SKM-1 (cell line): ENCODE results near the gene MYOCOS.

Source experiments
- DNase-seq: peaks from one replicate; lab custom pipeline; 2025; ENCODE audit not compliant: unreplicated experiment; lab: John Stamatoyannopoulos, UW

MYOCOS gene

DNA sequence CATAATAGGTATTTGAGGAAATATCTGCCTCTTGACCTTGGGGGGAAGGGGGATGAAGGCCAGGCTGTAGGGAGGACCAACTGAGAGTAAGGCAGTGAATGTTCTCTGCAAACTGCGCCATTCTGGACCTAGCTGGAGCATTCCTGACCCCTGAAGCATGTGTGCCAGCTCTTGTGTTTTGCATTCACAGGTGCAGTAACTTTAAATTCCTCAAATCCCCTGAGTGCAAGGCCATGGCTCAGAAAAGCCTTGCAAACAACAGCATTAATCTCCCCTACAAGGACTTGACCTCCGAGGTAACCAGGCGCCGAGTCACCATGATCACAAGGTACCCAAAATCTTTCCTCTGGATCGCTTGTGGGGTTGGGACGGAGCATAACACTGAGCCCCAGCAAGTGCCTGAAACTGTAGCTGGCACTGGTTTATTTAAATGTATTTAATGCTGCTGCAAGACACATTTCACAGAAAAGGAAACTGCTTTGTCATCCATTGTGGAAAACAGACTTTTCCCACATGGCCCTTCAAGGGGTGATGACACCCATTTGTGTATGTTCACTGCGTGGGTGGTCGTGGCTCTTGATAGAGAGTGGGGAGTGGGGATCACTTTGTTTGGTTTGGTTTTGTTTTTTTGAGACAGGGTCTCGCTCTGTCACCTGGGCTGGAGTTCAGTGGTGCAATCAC, 1.7 kb downstream of the MYOCOS start:
- no peak for DNase-seq

DNA sequence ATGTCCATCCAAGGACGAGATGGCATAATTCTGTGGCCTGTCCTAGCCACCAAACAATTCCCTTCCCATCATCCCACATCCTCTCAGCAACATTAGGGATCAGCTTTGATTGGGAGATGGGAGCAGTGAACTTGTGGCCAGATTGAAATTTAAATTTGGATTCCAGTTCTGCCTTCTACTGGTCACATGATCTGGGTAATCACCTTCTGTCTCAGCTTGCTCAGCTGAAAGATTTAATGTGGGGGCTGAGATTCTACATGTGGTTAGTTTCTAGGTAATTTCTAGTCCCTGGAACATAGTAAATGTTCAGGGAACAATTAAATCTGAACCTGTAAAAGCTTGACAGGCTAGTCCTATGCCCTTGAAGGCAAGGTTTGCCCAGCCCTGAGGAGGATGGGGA, 3.2 kb downstream of the MYOCOS start:
- no peak for DNase-seq

DNA sequence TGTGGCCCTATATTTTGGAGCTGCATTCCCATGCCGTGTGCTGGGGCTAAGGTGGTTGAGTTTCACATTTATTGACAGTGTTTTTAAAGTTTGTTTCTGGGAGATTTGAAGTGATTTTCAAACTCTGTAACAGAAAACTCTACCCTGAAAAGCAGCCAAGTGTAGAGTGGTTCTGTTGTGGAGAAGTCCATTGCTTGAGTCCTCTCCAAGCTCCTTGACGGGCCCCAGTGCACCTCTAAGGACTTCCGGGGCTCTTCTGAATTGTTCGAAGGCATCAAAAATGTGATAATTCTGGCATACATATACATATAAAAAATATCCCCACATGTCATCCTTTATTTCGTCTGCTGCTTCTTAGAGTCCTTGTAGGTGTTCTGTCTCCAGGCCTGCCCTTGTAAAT, 5.0 kb downstream of the MYOCOS start:
- no peak for DNase-seq

DNA sequence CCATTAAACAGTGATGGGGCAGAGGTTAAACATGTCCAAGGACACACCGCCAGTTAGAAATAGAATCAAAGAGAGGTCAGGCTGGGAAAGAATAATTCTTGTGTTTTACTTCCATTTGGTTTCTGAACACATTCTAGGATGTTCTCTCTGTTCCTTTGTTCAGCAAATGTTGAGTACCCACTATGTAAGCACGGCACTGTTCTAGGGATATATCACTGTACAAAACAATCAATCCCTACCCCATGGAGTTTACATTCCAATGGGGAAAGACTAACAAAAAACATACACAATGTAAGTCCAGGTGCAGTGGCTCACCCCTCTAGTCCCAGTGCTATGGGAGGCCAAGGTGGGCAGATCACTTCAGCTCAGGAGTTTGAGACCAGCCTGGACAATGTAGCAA, 6.2 kb downstream of the MYOCOS start:
- no peak for DNase-seq

DNA sequence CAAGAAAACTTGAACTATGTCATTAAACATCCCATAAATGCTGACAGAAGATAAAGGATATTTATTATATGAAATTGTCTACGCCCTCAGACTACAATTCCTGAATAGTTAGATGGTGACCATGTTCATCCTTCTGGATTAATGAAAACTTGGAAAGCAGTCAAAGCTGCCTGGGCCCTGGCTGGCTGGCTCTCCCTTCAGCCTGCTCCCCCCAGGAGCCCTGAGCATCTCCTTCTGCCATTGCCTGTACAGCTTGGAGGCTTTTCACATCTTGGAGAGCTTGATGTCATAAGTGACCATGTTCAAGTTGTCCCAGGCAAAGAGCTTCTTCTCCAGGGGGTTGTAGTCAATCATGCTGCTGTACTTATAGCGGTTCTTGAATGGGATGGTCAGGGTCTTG, 13.6 kb downstream of the MYOCOS start:
- no peak for DNase-seq

DNA sequence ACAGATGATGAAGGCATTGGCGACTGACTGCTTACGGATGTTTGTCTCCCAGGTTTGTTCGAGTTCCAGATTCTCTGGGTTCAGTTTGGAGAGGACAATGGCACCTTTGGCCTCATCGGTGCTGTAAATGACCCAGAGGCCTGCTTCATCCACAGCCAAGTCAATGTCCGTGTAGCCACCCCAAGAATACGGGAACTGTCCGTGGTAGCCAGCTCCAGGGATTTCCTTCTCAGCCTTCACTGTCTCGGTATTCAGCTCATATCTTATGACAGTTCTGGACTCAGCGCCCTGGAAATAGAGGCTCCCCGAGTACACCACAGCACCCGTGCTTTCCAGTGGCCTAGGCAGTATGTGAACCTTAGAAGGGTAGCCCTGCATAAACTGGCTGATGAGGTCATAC, 14.1 kb downstream of the MYOCOS start:
- DNase-seq: no peak

DNA sequence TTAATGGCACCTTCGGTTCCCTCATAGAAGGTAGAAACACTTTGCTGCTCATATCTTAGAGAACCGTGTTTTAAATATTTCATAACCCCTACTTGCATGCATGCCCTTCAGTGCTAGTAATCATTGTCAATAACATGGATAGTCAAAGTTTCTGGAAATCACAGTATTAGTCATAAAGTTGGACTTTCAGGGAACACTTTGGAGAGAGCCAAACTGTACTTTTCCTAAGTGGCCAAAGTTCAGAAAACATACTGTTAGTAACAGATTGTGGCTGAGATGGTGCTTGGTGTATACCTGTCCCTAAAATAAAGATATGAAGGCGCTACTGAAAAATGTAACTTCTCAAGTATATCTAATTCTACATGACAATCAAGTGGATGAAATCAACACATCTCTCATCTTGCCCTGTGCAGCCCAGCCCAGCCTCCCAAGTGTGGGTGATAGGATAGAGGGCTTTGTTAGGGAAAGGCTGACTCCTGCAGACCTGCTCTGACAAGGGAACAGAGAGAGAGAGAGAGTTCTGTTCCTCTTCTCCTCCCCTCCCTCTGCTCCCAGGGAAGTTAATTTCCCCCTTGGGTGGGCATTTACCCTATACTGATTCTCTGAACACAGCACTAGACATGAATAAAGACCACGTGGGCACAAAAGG, 16.0 kb downstream of the MYOCOS start:
- DNase-seq: no peak

DNA sequence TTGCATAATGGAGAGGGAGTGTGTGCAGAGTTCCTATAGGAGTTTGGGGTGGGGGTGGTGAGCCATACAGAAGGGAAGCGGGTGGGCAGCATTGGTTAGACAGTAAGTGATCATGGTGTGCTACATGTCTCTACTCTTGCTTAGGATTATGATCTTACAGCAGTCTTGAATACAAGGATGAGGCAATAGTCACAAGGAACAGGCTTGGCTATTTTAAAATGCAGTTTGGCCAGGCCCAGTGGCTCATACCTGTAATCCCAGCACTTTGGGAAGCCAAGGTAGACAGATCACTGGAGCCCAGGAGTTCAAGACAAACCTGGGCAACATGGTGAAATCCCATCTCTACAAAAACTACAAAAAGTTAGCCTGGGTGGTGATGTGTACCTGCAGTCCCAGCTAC, 18.2 kb downstream of the MYOCOS start:
- no peak for DNase-seq

DNA sequence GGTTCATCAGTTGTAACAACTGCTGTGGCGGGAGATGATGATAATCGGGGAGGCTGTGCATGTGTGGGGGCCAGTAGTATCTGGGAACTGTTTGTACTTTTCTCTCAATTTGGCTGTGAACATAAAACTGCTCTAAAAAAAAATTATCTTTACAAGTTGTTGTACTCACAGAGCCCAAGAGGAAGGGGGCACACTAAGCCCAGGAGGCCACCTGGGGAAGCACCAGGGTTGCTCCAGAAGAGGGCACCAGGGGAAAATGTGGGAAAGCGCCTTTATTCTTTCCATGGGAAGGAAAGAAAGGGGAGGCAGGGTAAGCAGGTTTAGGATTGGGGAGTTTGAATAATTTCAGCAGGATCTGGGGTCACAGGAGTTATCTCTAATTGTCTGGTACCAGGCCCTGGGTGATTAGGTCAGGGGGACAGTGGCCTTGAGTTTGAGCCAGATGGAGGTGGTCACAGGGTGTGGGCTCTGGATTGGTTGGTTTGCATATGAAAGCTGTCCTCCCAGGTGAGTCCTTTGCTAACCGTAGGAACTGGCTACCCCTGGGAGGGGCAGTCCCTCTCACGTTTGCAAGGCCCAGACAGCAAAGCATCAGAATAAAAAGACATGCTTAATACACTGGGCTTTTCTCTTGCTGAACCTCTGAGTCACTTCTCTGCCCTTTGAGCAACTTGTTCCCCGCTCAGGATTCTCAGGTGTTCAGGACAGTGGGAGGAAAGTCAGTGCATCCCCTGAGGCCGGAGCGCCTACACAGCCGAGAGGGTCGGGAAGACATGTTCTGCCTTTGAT, 19.2 kb downstream of the MYOCOS start:
- DNase-seq: no peak

DNA sequence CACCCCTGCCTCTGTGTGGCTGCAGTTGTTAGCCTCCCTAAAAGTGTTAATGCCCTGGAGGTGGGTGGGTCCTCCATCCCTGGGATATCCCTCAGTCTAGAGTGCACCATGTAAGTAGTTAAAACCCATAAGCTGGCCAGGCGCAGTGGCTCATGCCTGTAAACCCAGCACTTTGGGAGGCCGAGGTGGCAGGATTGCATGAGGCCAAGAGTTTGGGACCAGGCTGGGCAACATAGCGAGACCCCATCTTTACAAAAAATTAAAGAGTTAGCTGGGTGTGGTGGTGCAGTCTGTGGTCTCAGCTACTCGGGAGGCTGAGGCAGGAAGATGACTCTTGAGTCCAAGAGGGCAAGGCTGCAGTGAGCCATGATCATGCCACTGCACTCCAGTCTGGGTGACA, 20.2 kb downstream of the MYOCOS start:
- DNase-seq: no peak

DNA sequence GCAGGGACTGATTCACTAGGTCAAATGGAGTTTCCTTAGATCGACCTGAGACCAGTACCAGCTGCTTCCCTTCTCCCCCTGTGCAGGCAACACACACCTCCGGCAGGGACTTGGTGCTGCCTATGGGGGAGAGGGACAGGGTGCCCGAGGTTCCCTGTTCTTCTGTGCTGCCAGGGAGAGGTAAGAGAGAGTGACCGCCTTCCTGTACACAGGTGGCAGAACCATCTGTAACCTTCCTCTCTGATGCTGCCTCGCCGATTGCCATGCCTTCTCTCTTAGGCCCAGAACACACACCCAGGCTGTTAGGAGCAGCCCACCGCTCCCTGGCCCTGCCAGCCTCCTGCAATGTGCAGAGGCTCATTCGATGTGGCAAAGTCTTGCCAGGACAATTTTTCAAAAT, 21.1 kb downstream of the MYOCOS start:
- no peak for DNase-seq

DNA sequence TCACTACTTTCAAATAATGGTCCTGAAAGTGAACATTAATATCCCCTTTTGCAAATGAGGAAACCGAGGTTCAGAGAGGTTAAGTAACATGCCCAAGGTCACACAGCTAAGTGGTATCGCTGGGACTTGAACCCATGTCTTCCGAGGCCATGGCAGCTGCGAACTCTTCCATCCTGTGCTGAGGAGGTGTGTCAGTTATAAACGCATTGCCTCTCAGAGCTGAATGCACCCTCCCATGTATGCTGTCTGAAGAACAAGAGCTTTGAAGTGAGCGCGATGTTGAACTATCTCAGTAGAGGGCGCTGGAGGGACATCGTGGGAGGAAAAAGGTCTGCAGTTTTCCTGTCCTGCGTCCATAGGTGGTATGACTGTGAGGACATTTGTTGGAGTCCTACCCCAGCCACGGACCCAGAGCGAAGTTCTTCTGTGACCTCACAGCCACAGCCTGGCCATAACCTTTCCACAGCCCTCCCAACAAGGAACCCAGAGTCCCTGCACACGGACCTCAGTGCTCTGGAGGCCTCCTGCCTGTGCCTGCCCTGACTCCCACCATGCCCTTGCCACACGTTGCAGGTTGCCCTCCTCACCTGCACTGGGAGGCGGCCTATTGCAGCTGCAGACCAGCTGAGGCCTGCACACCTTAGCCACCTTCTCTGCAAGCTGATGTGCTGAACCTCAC, 22.9 kb downstream of the MYOCOS start:
- DNase-seq: peak; percentile 78

DNA sequence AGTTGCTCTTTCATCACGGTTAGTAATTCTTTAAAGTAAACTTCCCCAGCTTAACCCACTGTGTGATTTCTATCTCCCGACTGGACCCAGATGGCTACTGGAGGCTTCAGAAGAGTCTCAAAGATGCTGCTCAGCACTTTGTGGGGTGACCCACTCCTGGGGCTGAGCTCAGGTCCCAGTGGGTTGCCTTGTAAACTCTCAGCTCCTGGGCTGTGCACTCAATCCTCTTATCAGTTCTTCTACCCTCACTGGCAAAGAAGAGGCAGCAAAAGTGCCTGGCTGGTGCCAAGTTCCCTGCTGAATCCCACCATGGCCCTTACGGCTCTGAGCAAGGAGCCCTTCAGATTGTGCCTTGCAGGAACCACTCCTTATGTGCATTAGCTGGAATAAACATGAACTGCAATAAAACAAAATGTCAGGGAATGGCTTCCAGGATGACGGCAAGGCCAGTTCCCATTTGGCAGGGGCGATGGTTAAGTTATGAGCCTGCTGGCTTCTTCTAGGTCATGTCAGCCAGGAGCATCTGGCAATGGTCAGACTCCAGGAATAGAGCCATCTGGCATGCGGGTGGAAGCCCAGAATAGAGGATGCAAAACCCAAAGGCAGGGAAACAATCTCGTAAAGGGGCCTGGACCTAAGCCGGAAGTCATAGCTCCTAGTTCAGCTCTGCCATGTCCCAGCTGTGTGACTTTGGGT, 23.7 kb downstream of the MYOCOS start:
- no peak for DNase-seq

DNA sequence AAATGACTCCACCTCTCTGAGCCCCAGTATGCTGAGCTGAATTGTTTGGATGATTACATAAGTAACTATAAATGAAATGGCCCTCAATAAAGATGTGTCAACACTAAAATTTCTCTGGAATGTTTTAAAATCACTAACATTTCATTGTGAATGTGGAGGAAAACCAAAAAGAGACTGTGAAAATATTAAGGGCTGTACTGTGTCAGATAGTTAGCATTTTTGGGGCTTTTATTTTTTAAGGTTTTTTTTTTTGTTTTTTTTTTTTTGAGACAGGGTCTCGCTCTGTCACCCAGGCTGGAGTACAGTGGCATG, 24.2 kb downstream of the MYOCOS start:
- DNase-seq: no peak

DNA sequence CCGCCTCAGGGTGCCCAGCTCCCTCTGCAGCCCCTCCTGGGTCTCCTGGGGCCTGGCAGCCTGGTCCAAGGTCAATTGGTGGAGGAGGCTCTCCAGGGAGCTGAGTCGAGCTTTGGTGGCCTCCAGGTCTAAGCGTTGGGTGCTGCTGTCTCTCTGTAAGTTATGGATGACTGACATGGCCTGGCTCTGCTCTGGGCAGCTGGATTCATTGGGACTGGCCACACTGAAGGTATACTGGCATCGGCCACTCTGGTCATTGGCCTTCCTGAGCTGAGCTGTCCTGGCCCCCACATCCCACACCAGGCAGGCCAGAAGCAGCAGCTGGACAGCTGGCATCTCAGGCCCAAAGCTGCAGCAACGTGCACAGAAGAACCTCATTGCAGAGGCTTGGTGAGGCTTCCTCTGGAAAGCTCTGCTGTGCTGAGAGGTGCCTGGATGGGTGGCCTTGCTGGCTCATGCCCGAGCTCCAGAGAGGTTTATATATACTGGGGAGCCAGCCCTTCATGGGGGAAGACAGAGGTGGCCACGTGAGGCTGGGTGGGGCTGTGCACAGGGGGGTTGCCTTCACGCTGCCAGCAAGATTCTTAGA, 30.3 kb downstream of the MYOCOS start, which contains the start of gene MYOC:
Gene MYOC (minus strand): TSS at position 455 of the 589 bp plus-strand sequence. CDS start 77 bp downstream, at position 378.
- DNase-seq: no peak

DNA sequence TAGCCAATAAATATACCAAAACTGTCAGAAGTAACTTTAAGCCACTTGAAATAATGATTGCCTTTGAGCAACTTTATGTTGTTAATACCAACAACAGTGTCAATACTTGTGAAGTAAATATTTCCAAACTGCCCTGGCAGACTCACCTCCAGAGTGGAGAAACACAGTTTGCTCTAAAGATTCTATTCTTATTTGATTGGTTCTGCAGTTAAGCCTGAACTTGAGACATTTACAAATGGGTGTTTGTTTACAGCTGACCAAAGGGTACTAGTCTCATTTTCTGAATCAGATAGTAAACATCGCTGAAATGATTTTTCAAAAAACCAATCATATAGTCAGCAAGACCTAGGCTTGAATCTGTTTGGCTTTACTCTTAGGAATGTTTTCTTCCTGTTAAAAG, 31.8 kb downstream of the MYOCOS start:
- DNase-seq: no peak

DNA sequence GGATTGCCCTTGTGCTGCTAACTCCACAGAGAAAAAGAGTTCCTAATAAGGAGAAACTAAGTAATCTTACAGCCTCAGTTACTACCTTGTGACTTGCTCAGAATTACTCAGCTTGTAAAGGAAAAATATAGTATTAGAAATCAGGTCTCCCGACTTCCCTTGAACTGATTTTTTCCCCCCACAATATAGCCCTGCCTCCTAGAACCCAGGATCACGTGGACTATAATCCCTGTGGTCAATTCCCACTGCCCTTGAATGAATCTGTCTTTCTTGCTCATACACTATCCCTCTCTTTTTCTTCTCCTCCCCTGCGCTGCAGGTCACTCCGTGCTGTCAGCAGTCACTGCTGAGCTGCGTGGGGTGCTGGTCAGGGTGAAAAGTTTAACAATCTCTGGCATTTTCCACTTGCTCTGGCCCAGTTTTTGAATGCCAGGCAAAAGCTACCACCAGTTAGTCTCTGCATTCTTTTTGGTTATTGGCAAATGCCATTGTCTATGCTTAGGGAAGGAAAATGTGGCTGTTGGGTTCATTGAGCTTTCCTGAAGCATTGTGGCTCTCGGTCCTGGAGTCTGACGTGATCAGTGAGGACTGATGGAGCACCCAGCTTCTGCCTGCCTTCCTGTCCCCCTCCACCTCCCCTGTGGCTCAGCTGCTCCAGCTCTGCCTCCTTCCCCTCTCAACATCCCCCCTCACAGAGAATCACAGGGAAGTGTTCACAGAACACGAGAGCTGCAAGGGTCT, 32.3 kb downstream of the MYOCOS start:
- no peak for DNase-seq

DNA sequence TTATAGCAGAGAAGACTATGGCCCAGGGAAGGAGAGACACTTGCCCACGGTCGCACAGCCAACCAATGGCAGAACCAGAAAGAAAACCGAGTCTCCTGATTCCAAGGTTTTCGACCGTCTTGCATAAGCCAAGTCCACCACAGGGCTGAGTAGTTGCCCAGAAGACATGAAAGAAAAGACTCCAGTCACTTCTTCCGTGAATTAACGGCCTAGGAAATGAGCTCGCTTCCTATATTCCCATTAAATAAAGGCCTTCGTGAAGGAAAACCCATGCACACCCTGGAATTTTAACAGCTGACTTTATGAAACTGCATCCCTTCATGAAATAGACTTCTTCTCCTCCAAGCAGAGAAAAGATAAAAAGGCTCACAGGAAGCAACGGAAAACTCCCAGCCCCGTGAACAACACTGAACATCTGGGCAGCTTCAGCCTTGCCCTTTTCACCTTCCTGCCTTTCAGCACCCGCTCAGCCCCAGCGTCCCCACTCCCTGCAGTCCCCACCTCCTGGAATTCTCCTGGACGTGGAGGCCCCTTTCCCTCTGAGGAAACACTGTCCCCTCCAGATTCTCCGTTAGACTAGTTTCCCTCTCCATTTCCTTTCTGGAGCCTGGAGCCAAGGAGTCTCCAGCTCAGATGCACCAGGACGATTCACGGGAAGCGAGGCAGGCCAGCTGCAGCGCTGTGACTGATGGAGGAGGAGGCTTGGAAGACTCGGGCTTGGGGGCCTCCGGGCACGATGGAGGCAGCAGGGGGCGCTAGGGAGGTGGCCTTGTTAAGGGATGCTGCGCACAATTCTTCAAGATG, 33.1 kb downstream of the MYOCOS start:
- peak; percentile 13 for DNase-seq

DNA sequence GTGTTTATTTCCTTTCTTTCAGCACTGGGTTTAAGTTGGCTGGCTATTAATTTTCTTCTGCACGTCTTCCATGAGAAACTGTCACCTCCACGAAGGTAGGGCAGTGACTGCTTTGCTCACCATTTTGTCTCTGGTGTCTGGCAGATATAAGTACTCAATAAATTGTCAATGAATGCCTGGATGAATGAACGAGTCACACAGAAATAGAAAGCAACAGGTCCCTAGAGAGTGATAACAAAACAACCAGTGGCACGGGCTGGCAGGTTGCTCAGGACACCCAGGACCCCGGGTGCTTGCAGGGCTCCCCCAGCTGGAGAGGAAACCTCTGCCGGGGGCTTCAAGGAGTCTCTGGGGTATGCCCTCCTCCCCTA, 33.7 kb downstream of the MYOCOS start:
- no peak for DNase-seq
